OCI-LY3 (cell line): ENCODE data around the gene AGBL4.

Experiments used
- CTCF ChIP-seq: fragments of 200-600, 300-600 bp; sonication (generic); IDR thresholded peaks from 2 replicates; pipeline ENCODE4 v1.5.1; 2014; ENCODE audit warnings: antibody characterized with exemption, low read length, low read depth
- EZH2phosphoT487 ChIP-seq: fragments of 200-600 bp; shearing (Covaris generic); IDR thresholded peaks from 2 replicates; pipeline ENCODE4 v1.6.1; 2018; ENCODE audit warnings: antibody characterized with exemption, mixed run types, low read depth

- TF ChIP-seq CTCF (no peak), EZH2phosphoT487 (no peak)
Observed at GRCh38 chr1:48675251-48675650, 1348.5 kb downstream of the AGBL4 start.
